Urothelium cell line (cell line): ENCODE measurements around the gene MBTPS1.

ENCODE experiments used
- DNase-seq: peaks from one replicate; pipeline ENCODE4 v3.0.0; 2011; ENCODE audit warnings: low spot score, mixed read lengths
- FAIRE-seq: peaks from 2 replicates; lab custom pipeline; 2011; peaks lifted over from hg19 to GRCh38; lab: Jason Lieb, UNC

MBTPS1 gene

GRCh38 chr16:84116720-84117493, at the start of gene MBTPS1:
TSS of gene MBTPS1 (minus strand) at chr16:84116942. CDS start at chr16:84101783, 15,159 bp downstream.
- DNase-seq (peak; percentile 99), FAIRE-seq (peak; percentile 94)

GRCh38 chr16:84165746-84166145, 49.0 kb upstream of the MBTPS1 start:
- DNase-seq (no peak), FAIRE-seq (no peak)

- FAIRE-seq, result no peak
- DNase-seq, result no peak
Observed at GRCh38 chr16:84161801-84162200, 45.1 kb upstream of the MBTPS1 start.

DNA sequence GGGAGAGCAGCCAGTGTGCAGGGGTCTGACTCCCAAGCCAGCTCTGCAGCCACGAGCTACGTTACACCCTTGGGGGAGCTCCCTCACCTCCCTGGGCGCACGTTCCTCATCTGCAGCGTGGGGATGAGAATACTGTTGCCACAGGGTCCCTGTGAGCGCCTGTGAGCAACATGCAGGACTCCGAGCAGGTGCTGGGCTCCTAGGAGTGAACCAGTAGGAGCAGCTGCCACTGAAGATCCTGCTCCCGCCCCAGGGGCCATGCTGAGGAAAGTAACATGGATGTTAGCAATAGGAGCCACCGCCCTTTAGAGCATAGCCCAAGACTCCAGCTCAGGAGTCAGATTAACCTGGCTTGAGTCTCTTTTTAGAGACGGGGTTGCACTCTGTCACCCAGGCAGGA, 44.3 kb upstream of the MBTPS1 start:
- no peak for DNase-seq
- FAIRE-seq, result no peak

DNA sequence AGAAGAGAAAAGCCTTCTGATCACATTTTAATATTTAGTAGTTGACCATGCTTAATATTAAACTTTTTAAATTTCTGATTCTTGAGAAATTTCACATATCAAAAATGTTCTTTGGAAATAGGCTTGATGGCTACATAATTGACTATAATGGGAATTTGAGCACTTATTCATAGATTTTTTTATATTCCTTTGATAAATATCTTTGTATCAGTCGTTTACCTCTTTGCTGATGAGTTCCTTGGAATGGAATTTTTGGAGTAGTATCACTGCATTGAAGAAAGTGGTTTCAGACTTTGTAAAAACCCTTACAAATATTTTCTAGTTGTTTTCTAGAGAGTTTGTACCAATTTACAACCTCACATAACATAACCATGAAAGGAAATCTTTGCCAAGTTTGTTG, 43.1 kb upstream of the MBTPS1 start:
- DNase-seq, result no peak
- FAIRE-seq, result no peak

DNA sequence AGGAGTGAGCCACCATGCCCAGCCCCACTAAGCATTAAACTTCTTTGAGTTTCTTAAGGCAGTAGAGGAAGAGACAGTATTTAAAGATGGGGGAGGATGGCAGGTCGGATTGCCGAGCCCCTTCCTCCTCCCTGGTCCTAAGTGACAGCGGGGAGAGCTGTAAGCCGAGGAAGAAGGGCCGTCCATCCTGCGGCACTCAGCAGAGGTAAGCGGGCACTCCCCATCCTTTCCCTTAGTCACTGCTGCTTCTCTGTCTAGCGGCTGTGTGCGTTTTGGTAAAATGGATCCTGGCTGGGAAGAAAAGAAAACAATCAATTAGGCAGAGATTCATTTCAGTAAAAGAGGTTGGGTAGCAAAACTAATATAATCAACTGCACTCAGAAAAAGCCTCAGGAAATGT, 42.3 kb upstream of the MBTPS1 start:
- FAIRE-seq, result no peak

GRCh38 chr16:84156342-84156784, 39.6 kb upstream of the MBTPS1 start:
- FAIRE-seq, result no peak

More for the DNA sequence above, 42.3 kb upstream of the MBTPS1 start:
- no peak for DNase-seq

DNA sequence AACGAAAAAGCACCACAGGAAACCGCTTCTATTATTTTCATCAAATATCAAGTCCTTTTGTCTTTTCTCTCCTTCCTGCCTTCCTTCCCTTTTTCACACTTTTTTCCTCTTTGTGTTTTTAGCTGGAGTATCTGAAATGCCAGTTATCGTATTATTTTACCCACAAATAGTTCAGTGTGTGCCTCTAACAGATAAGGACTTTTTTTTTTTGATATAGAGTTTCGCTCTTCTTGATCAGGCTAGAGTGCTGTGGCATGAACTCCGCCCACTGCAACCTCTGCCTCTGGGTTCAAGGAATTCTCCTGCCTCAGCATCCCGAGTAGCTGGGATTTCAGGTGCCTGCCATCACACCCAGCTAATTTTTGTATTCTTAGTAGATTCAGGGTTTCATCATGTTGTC, 39.0 kb upstream of the MBTPS1 start:
- FAIRE-seq, result no peak
- DNase-seq, result no peak

More at GRCh38 chr16:84156342-84156784, 39.6 kb upstream of the MBTPS1 start:
- DNase-seq, result no peak

DNA sequence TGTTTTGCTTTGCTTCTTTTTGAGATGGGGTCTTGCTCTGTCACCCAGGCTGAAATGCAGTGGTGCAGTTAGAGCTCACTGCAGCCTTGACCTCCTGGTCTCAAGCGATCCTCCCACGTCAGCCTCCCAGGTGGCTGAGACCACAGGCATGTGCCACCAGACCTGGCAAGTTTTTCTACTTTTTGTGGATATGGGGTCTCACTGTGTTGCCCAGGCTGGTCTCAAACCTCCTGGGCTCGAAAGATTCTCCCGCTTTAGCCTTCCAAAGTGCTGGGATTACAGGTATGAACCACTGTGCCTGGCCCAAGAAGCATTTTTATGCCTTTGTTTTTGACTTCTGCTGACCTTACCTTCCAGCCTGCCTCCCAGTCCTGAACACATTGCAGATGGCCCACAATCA, 38.5 kb upstream of the MBTPS1 start:
- no peak for DNase-seq
- FAIRE-seq, result no peak

DNA sequence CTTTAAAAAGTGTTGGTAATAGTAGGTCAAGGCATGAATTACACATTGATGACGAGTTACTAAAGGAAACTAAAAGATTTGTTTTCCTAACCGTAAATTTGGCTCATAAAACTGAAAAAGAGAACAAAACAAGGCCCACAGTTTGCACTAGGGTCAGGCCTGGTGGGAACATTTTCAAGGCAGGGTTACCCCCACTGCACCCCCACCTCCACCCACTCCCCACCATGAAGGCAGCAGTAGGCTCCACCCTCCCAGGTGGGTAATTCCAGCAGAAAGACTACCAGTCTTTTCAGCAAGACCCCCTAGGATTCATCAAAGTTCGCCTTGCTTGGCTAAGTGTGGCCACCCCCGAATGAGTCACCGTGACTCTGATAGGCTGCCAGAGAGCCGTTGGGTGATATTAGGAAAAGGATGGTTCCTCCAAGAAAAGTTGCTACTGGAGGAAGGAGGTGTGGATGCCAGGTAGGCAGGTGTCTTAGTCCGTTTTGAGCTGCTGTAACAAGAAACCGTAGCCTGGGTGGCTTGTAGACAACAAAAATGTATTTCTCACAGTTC, 37.0 kb upstream of the MBTPS1 start:
- DNase-seq (no peak), FAIRE-seq (no peak)

- DNase-seq, result no peak
- FAIRE-seq, result no peak
Observed at GRCh38 chr16:84150926-84151325, 34.2 kb upstream of the MBTPS1 start.

- peak; percentile 98 for DNase-seq
- peak; percentile 91 for FAIRE-seq
Observed at GRCh38 chr16:84144859-84145639, 28.3 kb upstream of the MBTPS1 start, which contains the start of the genes DNAAF1 and HSDL1. TSS of gene DNAAF1 (plus strand) at chr16:84145308. CDS start at chr16:84145441, 133 bp downstream. TSS of gene HSDL1 (minus strand) at chr16:84145177. CDS start at chr16:84131321, 13,856 bp downstream.

GRCh38 chr16:84144209-84144858, 27.6 kb upstream of the MBTPS1 start:
- DNase-seq, result peak; percentile 40
- FAIRE-seq, result no peak

GRCh38 chr16:84143784-84144199, 27.1 kb upstream of the MBTPS1 start:
- no peak for DNase-seq
- no peak for FAIRE-seq

DNA sequence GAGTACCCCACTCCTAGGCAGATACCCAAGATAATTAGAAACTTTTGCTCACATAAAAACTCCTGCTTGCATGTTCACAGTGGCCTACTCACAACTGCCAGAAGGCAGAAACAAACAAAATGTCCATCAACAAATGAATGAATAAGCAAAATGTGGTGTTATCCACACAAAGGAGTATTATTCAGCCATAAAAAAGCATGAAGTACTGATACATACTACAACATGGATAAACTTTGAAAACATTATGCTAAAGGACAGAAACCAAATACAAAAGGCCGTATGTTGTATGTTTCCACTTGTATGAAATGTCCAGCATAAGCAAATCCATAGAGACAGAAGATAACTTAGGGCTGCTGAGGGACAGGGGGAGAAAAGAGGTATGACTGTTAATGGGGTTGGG, 26.3 kb upstream of the MBTPS1 start:
- FAIRE-seq (no peak), DNase-seq (no peak)

DNA sequence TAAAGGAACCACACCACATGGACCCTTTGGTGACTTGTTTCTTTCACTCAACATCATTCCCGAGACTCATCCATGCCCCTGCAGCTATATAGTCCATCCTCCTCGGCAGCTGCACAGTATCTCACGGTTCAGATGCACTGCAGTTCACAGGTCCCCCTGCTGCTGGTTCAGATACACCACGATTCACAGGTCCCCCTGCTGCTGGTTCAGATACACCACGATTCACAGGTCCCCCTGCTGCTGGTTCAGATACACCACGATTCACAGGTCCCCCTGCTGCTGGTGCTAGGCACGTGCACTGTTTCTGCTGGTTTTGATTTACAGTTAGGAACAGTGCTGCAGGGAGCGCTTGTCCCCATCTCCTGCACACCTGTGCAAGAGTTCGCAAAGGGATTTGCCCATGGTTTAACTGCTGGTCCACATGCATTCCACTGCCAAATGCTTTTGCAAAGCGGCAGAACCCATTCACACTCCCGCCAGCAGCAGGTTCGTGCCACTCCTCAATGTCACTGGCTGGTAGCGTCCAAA, 24.5 kb upstream of the MBTPS1 start:
- FAIRE-seq (no peak), DNase-seq (no peak)

GRCh38 chr16:84139628-84140258, 23.0 kb upstream of the MBTPS1 start:
- FAIRE-seq (no peak), DNase-seq (no peak)

- no peak for FAIRE-seq
- DNase-seq, result no peak
Observed at GRCh38 chr16:84138824-84139627, 22.3 kb upstream of the MBTPS1 start.

GRCh38 chr16:84138500-84138823, 21.7 kb upstream of the MBTPS1 start:
- no peak for DNase-seq
- no peak for FAIRE-seq
